ENCODE measurements around the gene CHRNA4.

CHRNA4 gene

DNA sequence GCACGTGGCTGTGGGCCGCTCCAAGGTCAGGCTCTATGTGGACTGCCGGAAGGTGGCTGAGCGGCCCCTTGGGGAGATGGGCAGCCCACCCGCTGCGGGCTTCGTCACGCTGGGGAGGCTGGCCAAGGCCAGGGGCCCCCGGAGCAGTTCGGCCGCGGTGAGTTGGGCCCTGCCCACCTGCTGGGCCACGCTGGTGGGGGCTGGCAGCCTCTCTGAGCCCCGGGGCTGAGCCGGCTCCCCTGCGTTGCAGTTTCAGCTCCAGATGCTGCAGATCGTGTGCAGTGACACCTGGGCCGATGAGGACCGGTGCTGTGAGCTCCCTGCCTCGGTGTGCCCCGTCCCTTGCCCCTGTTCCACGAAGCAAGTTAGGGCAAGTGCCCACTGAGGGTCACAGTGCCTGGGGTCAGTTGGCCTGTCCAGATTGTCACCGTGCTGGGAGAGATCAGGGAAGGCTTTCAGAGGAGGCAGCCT, 41.1 kb downstream of the CHRNA4 start:
- DNase-seq = no peak
- ATAC-seq (ENCODE audit: insufficient read depth, low read depth) = no peak
- H4K20me1 ChIP-seq (ENCODE audit: insufficient read depth, low read length) = peaks cover 8% of the 10 kb centered on the region; the same call in 1 of the 2 replicates
- H3K4me3 ChIP-seq (ENCODE audit: low read depth in 1 of 2, low read length in 2 of 2) = no peak overlapping the region
- H3K9me3 ChIP-seq (ENCODE audit: insufficient read depth, low read length, severe bottlenecking) = no peaks in the 10 kb centered on the region
- TF ChIP-seq, protein P1, sequence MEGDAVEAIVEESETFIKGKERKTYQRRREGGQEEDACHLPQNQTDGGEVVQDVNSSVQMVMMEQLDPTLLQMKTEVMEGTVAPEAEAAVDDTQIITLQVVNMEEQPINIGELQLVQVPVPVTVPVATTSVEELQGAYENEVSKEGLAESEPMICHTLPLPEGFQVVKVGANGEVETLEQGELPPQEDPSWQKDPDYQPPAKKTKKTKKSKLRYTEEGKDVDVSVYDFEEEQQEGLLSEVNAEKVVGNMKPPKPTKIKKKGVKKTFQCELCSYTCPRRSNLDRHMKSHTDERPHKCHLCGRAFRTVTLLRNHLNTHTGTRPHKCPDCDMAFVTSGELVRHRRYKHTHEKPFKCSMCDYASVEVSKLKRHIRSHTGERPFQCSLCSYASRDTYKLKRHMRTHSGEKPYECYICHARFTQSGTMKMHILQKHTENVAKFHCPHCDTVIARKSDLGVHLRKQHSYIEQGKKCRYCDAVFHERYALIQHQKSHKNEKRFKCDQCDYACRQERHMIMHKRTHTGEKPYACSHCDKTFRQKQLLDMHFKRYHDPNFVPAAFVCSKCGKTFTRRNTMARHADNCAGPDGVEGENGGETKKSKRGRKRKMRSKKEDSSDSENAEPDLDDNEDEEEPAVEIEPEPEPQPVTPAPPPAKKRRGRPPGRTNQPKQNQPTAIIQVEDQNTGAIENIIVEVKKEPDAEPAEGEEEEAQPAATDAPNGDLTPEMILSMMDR (IDR thresholded peaks at IDR 0.05; ENCODE audit: borderline replicate concordance, extremely low read depth, low read length, poor library complexity, severe bottlenecking) = no peak
- TF ChIP-seq EZH2 (IDR thresholded peaks at IDR 0.05; ENCODE audit: borderline replicate concordance, low read depth, low read length, severe bottlenecking) = no peak
- no peaks in the 10 kb centered on the region for H3K27me3 ChIP-seq (ENCODE audit: insufficient read depth, low read length, poor library complexity)
- H3K4me2 ChIP-seq (ENCODE audit: insufficient read depth, low read length) = no peak overlapping the region
- H3K27ac ChIP-seq (ENCODE audit: low read length) = no peak overlapping the region
- no peaks in the 10 kb centered on the region for H3K36me3 ChIP-seq (ENCODE audit: insufficient read depth, low read length)
- H3K9ac ChIP-seq (ENCODE audit: low read depth, low read length) = no peak overlapping the region
- no peak overlapping the region for H2AFZ ChIP-seq (ENCODE audit: low read depth, low read length)
- H3K79me2 ChIP-seq (ENCODE audit: insufficient read depth, low read length) = no peaks in the 10 kb centered on the region
- H3K4me1 ChIP-seq (ENCODE audit: insufficient read depth, low read length) = no peaks in the 10 kb centered on the region

- TF ChIP-seq, protein P1 (IDR thresholded peaks at IDR 0.05; ENCODE audit: borderline replicate concordance, extremely low read depth, low read length, poor library complexity, severe bottlenecking) = no peak
- no peak for TF ChIP-seq EZH2 (IDR thresholded peaks at IDR 0.05; ENCODE audit: borderline replicate concordance, low read depth, low read length, severe bottlenecking)
- H3K9me3 ChIP-seq (ENCODE audit: insufficient read depth, low read length, severe bottlenecking) = no peaks in the 10 kb centered on the region
- H3K79me2 ChIP-seq (ENCODE audit: insufficient read depth, low read length) = no peaks in the 10 kb centered on the region
- H2AFZ ChIP-seq (ENCODE audit: low read depth, low read length) = no peak overlapping the region
- H3K27ac ChIP-seq (ENCODE audit: low read length) = no peak overlapping the region
- H3K4me1 ChIP-seq (ENCODE audit: insufficient read depth, low read length) = no peaks in the 10 kb centered on the region
- no peak overlapping the region for H3K9ac ChIP-seq (ENCODE audit: low read depth, low read length)
- H3K4me2 ChIP-seq (ENCODE audit: insufficient read depth, low read length) = no peak overlapping the region
- no peaks in the 10 kb centered on the region for H3K27me3 ChIP-seq (ENCODE audit: insufficient read depth, low read length, poor library complexity)
- peaks cover 11% of the 10 kb centered on the region; the same call in 1 of the 2 replicates for H4K20me1 ChIP-seq (ENCODE audit: insufficient read depth, low read length)
- H3K4me3 ChIP-seq (ENCODE audit: low read depth in 1 of 2, low read length in 2 of 2) = no peak overlapping the region
- no peaks in the 10 kb centered on the region for H3K36me3 ChIP-seq (ENCODE audit: insufficient read depth, low read length)
- ATAC-seq (ENCODE audit: insufficient read depth, low read depth) (no peak), DNase-seq (no peak)
Observed at GRCh38 chr20:63319164-63320040, 41.7 kb downstream of the CHRNA4 start.

- no peaks in the 10 kb centered on the region for H3K27me3 ChIP-seq (ENCODE audit: insufficient read depth, low read length, poor library complexity)
- H3K4me2 ChIP-seq (ENCODE audit: insufficient read depth, low read length) = no peak overlapping the region
- H3K79me2 ChIP-seq (ENCODE audit: insufficient read depth, low read length) = no peaks in the 10 kb centered on the region
- H3K36me3 ChIP-seq (ENCODE audit: insufficient read depth, low read length) = no peaks in the 10 kb centered on the region
- no peaks in the 10 kb centered on the region for H3K9me3 ChIP-seq (ENCODE audit: insufficient read depth, low read length, severe bottlenecking)
- TF ChIP-seq, protein P1 (IDR thresholded peaks at IDR 0.05; ENCODE audit: borderline replicate concordance, extremely low read depth, low read length, poor library complexity, severe bottlenecking) = no peak
- TF ChIP-seq EZH2 (IDR thresholded peaks at IDR 0.05; ENCODE audit: borderline replicate concordance, low read depth, low read length, severe bottlenecking) = no peak
- no peak overlapping the region for H3K9ac ChIP-seq (ENCODE audit: low read depth, low read length)
- ATAC-seq (ENCODE audit: insufficient read depth, low read depth) (no peak), DNase-seq (no peak)
- H3K4me3 ChIP-seq (ENCODE audit: low read depth in 1 of 2, low read length in 2 of 2) = no peak overlapping the region
- no peak overlapping the region for H2AFZ ChIP-seq (ENCODE audit: low read depth, low read length)
- no peaks in the 10 kb centered on the region for H3K4me1 ChIP-seq (ENCODE audit: insufficient read depth, low read length)
- no peak overlapping the region for H3K27ac ChIP-seq (ENCODE audit: low read length)
- H4K20me1 ChIP-seq (ENCODE audit: insufficient read depth, low read length) = peaks cover 11% of the 10 kb centered on the region; the same call in 1 of the 2 replicates
Observed at GRCh38 chr20:63318391-63319163, 42.6 kb downstream of the CHRNA4 start.
